ENCODE results near the gene NSD2.
A peak's percentile ranks its signal among the peaks of the same experiment; 100 is the strongest.
"Not testable (repeated sequence)": the region's sequence is repeated elsewhere in the genome, so short reads cannot be mapped to it uniquely, and the experiment has no call there.

NSD2 gene

DNA sequence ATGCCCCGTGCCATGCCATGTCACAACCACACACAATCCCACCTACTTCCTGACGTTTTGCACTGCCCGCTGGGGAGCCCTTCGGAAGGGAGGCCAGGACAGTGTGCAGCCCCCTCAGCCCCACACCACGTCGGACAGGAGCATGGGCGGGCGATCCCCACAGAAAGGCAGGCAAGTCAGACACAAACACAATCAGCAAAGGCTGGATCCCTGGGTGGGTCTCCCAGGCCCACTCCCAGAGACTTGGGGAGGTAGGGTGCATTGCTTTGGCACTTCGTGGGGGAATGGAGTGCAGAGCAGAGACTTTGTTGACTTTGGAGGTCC is 29.3 kb upstream of the NSD2 start:
- DNase-seq (ENCODE audit: low read depth in 3 of 3) = no peak

DNA sequence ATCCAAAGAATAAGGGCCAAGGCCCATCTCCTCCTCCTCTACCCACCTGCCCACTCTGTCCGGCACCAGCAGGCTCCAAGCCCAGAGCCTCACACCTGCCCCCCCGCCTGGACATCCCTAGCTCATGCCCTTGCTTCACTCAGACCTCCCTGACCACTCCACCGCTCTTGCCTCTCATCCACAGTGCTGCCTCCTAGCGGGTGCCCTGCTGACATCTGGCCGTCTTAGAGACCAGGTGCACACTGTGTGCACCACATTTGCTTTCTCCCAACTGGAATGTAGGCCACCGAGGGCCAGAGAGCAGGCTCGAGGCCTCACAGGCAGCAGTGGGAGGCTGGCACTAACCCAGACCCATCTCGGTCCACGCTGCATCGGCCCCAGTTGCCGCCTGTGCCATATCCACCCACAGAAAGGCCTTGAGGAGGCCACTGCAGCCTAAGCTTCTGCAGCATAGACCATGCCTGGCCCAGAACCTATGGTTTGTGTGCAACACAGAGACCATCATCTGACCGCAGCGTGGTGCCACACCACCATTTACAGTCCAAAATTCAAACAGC is 28.8 kb upstream of the NSD2 start:
- no peak for DNase-seq (ENCODE audit: low read depth in 3 of 3)

DNA sequence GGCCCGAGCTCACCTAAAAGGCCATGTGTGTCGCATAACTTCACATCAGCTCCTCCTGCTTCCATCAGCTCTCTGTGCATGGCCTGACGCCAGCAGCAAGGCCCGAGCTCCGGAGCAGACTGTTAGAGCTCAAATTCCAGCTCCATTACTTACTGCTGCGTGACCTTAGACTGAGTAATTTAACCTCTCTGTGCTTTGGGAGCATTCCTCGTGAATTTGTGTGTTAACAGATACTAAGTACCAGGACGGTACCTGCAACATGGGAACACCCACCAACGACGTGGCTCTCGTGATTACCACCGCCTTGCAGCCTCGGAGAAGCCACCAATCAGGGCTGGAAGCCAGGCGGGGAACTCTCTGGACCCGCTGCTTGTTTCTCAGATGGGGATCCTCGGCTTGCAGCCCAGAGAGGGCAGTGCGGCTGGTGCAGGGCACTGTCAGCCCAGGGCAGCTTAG is 28.2 kb upstream of the NSD2 start:
- DNase-seq (ENCODE audit: low read depth in 3 of 3) = no peak

DNA sequence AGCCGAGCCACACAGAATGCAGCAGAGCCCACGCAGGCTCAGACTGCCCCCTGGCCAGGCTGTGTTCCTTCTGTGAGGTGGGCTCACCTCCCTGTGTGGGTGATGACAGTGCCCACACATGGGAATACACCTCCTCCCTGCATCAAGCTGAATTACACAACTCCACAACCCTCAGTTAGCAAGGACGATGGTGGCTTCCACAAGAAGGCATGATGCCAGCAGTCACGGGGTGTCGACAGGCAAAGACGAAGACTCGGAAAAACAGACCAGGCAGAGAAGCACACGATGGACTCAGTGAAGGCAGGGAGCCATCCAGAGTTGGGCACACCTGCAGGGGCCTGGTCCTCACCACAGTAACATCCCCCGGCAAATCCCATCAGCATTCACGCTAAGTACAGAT is 27.3 kb upstream of the NSD2 start:
- DNase-seq (ENCODE audit: low read depth in 3 of 3) = no peak

DNA sequence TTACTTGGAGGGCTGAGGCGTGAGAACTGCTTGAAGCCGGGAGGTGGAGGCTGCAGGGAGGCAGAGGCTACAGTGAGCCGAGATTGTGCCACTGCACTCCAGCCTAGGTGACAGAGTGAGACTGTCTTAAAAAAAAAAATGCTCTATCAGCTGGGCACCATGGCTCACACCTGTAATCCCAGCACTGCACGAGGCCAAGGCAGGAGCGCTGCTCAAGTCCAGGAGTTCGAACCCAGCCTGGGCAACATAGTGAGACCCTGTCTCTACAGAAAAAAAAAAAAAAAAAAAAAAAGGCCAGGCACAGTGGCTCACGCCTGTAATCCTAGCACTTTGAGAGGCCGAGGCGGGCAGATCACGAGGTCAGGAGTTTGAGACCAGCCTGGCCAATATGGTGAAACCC is 26.6 kb upstream of the NSD2 start:
- DNase-seq (ENCODE audit: low read depth in 3 of 3) = not testable (repeated sequence)

DNA sequence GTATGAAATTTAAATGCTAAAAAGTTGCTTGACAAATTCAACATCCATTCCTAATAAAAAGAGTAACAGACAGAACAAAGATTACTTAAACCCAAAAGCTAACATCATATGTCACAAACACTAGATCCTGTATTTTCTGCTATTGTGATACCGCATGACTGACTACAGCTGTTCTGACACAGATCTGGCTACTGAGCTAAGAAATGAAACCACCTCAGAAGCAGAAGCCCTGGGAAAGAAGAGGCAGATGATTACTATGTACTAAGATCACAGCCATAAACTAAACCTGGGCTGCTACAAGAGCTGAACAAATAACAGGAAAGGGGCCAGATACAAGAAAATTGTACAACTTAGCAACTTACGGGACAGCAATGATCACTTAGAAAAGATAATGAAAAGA is 24.6 kb upstream of the NSD2 start:
- no peak for DNase-seq (ENCODE audit: low read depth in 3 of 3)

DNA sequence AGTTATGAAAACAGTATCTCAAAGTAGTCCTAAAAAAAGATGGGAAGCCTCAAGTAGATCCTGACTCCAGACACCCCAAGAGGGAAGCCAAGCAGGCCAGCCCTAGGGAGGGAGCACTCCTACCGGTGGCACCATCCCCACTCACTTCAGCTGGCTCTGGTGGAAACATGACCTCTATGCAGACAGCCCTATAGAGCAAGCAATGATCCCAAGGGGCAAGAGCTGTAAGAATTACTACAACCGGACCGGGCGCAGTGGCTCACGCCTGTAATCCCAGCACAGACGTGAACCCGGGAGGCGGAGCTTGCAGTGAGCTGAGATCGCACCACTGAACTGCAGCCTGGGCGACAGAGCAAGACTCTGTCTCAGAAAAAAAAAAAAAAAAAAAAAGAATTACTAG is 20.9 kb upstream of the NSD2 start:
- DNase-seq (ENCODE audit: low read depth in 3 of 3) = no peak

DNA sequence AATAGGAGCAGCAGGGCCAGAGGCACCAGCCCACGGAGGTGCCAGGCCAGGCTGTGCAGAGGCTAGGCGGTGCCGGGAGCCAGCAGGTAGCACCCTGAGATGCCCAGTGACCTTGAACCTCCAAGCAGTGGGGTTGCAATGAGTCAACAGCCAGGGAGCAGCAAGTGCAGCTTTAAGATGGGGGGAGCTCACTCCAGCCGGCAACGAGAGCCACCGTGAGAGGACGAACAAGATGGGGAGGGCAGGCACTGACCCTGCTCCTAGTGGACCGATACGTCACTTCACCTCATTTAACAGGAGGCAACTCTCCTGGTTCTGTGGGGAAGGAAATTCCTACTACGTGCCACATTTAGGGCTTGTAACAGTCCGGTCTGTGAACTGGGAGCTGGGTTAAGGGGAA is 20.0 kb upstream of the NSD2 start:
- no peak for DNase-seq (ENCODE audit: low read depth in 3 of 3)

DNA sequence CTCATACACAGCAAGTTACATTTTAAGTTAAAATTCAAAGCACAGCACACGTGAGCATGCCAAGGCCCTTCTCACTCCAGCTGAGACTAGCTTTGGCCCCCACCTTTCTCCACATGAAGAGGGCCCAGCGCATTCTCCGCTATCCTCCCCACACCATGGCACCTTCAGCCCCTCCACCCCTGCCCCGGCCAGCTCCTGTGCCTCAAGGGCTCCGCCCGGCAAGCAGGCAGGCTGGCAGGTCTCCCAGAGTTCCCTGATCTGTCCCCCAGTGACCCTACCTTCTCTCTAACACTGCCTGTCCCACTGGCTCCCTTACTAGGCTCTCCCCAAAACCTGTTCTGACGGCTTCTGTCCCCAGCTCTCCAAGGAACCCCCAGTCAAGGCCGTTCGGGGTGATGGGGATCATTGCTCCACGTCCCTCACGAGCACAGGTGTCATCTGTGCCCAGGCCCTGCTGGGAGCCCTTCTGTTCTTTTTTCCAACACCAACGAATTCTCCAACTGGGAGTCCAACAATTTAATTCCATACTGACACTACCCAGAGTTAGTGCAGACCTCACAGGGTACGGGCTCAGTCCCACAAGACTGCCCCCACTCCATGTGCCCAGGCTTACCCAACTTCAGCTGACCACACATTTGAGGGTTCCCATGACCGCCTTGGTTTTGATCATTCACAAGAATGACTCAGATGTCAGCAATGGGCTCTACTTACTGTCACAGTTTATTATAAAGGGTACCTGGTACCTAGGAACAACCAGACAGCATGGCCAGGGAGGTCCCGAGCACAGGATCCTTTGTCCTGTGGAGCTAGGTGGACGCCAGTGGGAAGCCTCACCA is 19.4 kb upstream of the NSD2 start:
- no peak for DNase-seq (ENCODE audit: low read depth in 3 of 3)

DNA sequence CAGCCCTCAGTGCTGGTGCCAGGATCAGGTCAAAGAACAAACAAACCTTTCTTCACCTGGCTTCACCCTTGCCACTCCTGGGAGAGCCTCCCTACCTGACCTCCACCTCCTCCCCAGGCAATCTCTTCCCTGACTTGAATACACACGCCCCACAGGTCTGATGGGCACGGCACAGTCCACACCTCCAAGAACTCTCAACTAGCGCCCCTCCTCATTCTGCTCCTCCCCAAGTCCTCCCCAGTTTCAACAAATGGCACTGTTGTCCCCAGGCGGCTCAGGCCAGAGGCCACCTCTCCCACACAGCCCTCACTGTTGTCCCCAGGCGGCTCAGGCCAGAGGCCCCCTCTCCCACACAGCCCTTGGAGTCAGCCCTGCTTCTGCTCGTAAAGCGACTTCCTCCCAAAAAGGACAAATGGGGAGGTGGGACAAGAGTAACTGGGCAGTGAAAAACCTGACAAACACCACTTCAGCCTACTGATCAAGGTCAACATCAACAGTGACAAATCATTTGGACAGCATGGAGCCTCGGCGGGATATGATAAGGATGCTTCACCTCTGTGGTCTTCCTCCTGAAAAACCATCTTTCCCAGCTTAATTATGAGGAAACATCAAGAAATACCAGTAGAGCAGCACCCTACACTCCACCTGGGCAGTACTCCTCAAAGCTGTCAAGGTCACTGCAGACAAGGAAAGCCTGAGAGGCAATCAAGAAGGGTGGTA is 18.1 kb upstream of the NSD2 start:
- DNase-seq (ENCODE audit: low read depth in 3 of 3) = no peak

DNA sequence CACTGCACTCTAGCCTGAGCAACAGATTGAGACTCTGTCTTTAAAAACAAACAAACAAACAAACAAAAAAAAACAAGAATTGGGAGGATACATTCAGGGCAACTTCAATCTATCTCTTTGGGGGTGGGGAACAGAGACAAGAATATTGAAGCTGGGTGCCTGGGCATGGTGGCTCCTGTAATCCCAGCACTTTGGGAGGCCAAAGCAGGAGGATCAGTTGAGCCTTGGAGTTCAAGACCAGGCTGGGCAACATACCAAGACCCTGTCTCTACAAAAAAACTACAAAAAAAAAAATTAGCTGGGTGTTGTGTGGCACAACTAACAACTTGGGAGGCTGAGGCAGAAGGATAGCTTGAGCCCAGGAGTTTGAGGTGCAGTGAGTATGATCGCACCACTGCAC is 16.4 kb upstream of the NSD2 start:
- DNase-seq (ENCODE audit: low read depth in 3 of 3) = no peak

DNA sequence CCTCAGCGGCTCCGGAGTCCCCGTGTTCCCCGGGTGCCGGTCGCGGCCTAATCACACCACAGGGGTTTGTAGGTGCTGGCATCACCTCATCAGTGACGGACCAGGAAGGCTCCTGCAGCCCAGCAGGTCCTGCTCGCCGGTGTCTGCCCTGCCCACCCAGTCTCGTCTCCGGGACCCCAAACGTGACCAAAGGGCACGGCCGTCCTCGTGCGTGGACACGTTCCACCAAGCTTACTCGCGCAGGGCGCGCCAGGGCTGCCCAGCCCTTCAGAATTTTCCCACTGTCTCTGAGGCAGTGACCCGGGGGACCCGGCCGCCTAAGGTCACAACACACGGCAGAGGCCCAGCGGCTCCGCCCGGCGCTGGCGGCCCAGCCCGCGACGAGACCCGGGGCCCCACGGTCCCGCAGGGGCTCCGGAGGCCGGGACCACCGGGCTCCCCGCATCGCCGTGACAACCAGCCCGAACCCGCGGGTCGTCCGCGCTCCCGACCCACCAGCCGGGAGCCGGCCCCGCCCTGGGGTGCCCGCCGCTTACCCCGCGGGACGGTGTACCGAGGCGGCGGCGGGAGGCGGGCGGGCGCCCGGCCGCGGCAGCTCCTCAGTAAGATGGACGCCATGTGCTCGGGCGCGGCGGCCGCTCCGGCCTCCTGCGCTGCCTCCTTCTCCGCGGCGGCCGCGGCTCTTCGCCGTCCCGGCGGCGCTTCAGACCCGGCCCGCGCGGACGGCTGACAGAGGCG is 15.7 kb upstream of the NSD2 start:
- peak in 1 of 3 experiments; percentile 6 for DNase-seq (ENCODE audit: low read depth in 3 of 3)

DNA sequence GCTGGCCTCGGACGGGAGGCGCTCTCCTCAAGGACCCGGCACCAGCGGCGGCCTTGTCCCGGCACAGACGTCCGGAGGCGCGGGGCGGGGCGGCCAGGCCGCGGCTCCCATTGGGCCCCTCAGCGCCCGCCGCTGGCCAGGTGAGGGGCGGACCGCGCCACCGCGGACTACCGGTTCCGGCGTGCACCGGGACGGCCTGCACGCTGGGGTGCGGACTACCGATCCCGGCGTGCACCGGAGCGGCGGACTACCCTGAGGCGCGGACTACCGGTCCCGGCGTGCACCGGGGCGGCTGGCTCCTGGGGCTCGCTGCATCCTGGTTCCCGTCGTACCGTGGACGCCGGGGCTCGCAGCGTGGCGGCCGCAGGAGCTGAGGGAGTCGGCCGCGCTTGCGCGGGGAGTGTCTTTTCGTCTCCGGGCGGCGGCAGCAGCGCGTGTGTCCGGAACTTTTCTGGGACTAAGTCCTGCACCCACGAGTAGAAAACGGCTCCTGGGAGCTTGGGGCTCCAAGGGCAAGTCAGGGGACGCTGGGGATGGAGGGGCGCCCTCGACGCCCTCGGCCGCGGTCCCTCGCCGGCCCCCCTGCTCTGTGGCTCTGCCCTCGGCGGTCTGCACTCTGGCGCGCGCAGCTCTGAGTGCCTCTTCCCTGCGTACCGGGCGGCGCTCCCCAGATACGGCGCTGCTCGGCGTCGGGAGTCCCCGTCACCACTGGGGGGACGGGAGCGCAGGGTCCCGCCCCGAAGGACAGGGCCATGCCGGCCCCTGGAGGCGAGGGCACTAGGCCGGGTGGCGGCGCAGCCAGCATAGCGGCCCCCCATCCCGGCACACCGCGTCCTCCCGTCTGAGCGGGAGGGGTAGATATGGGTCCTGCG is 14.9 kb upstream of the NSD2 start, which contains the start of gene LETM1:
LETM1 (minus strand) TSS at position 86 of the 872 bp plus-strand sequence. CDS start 206 bp downstream, outside the sequence.
- DNase-seq (ENCODE audit: low read depth in 3 of 3) = peak; percentile 89 to 94 (median 92)

DNA sequence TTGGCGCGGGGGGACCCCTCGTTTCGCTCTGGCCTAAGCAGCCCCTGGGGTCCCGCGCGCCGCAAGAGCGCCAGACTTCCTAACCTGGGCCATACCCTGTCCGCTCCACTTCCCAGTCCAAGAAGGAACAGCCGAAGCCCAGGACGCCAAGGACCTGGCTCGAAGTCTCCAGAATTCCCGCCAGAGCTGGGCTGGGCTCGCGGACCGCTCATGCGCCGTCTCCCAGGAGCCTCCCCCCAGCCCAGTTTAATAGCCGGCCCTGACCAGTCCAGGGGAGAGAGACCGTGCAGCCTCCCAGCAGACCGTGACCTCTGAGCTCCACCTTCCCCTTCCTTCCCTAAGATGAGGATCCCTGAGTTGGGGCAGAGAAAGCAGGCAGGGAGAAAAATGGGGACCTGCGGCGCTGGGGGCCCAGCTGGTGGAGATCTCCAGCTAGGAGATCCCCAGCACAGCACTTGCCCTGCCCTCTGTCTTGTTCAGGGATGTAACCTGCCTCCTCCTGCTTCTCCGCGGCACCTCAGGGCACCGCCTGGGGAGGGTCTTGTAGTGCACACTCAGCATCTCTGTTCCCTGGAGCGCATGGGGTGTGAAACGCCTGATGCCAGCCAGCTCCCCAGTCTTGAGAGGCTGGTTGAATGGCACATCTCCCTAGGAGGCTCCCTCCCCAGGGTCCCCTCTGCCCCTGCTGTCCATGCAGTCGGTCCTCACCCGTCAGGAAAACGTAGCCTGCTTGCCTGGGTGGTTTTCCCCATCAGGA is 14.1 kb upstream of the NSD2 start:
- no peak for DNase-seq (ENCODE audit: low read depth in 3 of 3)

DNA sequence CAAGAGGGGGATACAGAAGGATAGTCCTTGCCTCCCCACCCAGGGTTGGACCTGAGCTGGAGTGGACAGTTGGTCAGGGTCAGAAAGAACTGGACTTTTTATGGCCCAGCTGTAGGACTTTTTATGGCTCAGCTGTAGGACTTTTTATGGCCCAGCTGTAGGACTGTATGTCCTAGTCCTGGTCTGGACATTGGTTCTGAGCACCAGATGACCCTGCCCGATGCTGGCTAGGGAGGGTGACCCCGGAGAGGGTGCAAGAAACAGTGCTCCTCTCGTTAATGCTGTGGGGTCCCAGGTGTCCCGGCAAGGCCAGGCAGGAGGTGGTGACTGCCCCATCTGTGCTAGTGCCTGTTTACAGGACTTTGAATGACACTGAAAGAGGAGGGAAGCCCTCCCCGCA is 13.3 kb upstream of the NSD2 start:
- DNase-seq (ENCODE audit: low read depth in 3 of 3) = no peak

DNA sequence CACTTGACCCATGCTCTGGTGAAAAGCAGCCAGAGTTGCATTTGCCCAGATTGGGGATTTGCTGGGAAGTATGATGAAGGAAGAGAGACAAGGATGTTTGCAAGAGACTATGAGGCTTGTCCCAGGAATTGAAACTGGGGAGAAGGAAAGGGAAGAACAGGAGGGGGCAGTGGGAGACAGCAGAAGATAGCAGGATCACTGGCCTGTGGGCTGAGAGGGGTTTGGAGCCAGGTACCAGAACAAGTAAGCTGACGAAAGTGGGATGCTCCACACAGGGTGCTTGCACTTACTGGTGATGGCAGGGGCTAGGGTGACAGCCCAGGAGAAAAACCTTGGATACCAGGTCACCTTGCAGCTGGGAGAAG is 11.8 kb upstream of the NSD2 start:
- no peak for DNase-seq (ENCODE audit: low read depth in 3 of 3)

DNA sequence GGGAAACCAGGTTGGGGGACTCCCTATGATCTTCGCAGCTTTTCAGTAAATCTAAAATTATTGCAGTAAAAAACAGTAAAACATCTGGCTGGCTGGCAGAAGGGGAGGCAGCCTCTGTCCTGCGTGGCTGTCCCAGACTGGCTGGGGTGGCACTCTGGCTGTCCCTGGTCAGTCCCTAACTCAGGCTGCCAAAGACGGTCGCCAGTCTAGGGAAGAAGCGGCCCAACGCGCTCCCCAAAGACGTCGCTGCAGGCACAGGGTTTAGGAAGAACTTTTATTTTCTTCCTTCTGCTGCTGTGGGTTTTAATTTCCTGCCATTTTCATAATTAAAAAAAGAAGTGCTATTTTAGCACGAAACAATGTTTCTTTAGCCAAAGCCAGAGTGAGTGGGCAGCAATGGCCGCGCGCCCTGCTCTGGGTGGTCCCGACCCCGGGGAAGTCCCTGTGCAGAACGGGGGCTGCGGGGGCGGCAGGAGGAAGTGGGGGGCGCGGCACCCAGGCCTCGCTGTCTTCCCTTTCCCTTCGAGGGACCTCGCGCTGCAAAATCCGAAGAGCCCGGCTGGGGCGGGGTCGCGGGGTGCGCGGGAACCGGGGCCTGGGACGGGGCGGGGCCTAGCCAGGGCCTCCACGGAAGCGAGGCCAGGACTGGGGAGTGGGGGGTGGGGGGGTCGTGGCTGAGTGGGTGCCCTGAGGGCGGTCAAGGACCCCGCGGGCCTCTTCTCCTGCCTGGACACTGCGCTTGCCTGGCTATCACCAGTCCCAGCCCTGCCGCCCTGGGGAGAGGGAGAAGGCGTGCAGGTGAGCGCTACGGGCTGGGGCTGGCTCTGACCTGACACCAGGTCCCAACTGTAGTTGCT is 8.9 kb upstream of the NSD2 start:
- peak in 1 of 3 experiments; percentile 41 for DNase-seq (ENCODE audit: low read depth in 3 of 3)

DNA sequence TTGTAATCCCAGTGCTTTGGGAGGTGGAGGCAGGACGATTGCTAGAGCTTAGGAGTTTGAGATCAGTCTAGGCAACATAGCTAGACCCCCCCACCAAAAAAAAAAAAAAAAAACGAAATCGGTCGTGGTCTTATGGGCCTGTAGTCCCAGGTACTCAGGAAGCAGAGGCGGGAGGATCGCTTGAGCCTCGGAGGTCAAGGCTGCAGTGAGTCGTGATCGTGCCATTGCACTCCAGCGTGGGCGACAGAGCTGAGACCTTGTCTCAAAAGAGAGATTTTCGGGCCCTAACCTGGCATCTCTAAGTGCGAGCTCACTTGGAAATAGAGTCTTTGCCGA is 8.3 kb upstream of the NSD2 start:
- DNase-seq (ENCODE audit: low read depth in 3 of 3) = no peak

DNA sequence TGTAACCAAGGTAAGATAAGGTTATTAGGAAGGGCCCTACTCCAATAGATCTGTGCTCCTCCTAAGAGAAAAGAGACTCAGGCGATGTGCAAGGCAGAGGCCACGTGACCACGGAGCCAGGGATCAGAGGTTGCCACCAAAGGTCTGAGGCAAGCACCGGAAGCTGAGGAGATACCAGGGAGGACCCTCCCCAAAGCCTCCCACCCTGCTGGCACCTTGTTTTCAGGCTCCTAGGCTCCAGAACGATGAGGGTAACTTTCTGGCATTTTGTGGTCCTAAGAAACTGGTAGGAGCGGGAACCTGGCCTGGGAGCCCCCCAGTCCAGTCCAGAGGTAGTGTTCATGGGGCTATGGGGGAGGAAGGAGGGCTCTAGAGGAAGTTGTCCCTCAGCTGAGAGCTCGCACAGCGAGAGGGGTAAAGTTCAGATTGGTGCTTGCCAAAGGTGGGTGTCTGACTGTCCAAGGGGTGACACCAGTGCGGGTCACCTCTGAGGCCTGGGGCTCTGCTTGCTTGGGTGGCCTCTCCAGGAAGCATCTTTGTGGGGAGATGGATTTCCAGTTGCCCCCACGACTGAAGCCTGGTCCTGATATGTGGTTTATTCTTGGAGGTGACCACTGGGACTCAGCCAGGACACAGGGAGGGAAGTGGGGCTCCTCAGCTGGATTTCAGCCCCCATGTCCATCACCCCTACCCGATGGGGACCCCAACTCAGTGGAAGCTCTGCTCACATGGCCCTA is 7.7 kb upstream of the NSD2 start:
- DNase-seq (ENCODE audit: low read depth in 3 of 3) = no peak

All from stimulated activated CD4-positive, alpha-beta T cell treated with anti-CD3 and anti-CD28 coated beads, TNF-alpha, amount 100 ng/mL, for 24 hours (primary cell).